Fibroblast of the conjunctiva (primary cell): ENCODE results near the gene GCNT1.
"Not testable (repeated sequence)": the region's sequence is repeated elsewhere in the genome, so short reads cannot be mapped to it uniquely, and the experiment has no call there.

Experiments used
- DNase-seq: peaks from one replicate; pipeline ENCODE4 v3.0.0-alpha.2; 2010; ENCODE audit warnings: low read depth

Gene GCNT1

GRCh38 chr9:76458903-76459693, at the start of gene GCNT1:
TSS of gene GCNT1 (plus strand) at chr9:76459182. CDS start at chr9:76502382, 43,200 bp downstream.
- peak; percentile 73 for DNase-seq

GRCh38 chr9:76412638-76413037, 46.3 kb upstream of the GCNT1 start:
- no peak for DNase-seq

- DNase-seq, result no peak
Measured at GRCh38 chr9:76413658-76414057, 45.3 kb upstream of the GCNT1 start.

GRCh38 chr9:76414661-76415060, 44.3 kb upstream of the GCNT1 start:
- DNase-seq, result no peak

DNA sequence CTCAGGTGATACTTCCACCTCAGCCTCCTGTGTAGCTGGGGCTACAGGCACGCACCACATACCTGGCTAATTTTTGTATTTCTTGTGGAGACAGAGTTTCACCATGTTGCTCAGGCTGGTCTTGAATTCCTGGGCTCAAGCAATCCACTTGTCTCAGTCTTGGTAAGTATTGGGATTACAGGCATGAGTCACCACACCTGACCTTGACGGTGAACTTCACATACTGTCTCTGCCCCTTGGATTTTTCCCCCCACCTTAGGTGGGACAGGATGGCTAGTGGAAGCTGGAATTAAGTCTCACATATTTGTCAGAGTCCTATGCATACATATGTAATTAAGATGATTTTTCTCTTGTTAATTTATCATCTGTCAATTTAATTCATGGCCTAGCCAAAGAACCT, 43.8 kb upstream of the GCNT1 start:
- DNase-seq, result no peak

GRCh38 chr9:76415731-76416130, 43.3 kb upstream of the GCNT1 start:
- DNase-seq, result no peak

GRCh38 chr9:76417394-76417793, 41.6 kb upstream of the GCNT1 start:
- no peak for DNase-seq

DNA sequence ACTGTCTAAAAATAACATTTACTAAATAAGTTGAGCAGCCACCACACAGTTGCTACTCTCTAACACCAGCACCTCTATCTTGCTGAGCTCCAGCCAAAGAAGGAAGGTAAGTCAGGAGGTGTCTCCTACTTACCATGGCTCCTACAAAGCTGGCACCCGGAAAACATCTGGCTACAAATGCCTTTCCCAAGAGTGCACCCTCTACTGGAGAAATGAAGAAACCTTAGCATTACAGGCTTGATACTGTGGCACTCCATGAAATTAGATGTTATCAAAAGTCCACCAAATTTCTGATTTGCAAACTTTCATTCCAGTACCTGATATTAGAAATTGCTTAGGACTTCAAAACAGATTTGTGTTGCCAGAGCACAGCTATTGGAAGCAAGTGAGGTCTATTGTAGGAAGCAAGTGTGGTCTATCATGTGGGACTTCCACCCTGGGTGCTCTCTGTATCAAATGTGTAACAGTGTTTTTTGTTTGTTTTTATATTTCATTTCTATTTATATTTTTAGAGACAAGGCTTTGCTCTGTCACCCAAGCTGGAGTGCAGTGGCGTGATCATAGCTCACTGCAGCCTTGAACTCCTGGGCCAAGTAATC, 39.1 kb upstream of the GCNT1 start:
- DNase-seq, result no peak

GRCh38 chr9:76423216-76424177, 35.5 kb upstream of the GCNT1 start:
- no peak for DNase-seq

GRCh38 chr9:76424491-76424890, 34.5 kb upstream of the GCNT1 start:
- DNase-seq, result no peak

- no peak for DNase-seq
Measured at GRCh38 chr9:76425677-76426453, 33.1 kb upstream of the GCNT1 start.

GRCh38 chr9:76426807-76427419, 32.1 kb upstream of the GCNT1 start:
- no peak for DNase-seq

GRCh38 chr9:76431601-76432000, 27.4 kb upstream of the GCNT1 start:
- DNase-seq, result no peak

GRCh38 chr9:76433406-76433805, 25.6 kb upstream of the GCNT1 start:
- DNase-seq, result no peak

- DNase-seq, result no peak
Measured at GRCh38 chr9:76433836-76434235, 25.1 kb upstream of the GCNT1 start.

DNA sequence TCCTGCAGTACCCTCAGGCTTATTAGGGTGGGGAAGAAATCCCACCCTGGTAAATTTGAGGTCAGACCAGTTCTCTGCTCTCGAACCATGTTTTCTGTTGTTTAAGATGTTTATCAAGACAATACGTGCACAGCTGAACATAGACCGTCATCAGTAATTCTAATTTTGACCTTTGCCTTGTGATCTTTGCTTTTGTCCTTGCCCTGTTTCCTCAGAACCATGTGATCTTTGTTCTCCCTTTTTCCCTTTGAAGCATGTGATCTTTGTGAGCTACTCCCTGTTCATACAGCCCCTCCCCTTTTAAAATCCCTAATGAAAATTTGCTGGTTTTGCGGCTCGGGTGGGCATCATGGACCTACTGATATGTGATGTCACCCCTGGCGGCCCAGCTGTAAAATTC, 24.1 kb upstream of the GCNT1 start:
- not testable (repeated sequence) for DNase-seq

DNA sequence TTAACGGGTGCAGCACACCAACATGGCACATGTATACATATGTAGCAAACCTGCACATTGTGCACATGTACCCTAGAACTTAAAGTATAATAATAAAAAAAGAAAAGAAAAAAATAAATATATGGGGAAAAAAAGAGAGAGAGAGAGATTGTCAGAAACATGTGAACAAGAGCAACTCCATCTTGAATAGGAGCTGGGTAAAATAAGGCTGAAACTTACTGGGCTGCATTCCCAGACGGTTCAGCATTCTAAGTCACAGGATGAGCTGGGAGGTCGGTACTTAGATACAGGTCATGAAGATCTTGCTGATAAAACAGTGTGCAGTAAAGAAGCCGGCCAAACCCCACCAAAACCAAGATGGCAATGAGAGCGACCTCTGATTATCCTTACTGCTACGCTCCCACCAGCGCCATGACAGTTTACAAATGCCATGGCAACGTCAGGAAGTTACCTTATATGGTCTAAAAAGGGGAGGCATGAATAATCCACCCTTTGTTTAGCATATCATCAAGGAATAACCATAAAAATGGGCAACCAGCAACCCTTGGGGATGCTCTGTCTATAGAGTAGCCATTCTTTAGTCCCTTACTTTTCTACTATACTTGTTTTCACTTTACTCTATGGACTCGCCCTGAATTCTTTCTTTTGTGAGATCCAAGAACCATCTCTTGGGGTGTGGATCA, 21.8 kb upstream of the GCNT1 start:
- DNase-seq, result not testable (repeated sequence)

DNA sequence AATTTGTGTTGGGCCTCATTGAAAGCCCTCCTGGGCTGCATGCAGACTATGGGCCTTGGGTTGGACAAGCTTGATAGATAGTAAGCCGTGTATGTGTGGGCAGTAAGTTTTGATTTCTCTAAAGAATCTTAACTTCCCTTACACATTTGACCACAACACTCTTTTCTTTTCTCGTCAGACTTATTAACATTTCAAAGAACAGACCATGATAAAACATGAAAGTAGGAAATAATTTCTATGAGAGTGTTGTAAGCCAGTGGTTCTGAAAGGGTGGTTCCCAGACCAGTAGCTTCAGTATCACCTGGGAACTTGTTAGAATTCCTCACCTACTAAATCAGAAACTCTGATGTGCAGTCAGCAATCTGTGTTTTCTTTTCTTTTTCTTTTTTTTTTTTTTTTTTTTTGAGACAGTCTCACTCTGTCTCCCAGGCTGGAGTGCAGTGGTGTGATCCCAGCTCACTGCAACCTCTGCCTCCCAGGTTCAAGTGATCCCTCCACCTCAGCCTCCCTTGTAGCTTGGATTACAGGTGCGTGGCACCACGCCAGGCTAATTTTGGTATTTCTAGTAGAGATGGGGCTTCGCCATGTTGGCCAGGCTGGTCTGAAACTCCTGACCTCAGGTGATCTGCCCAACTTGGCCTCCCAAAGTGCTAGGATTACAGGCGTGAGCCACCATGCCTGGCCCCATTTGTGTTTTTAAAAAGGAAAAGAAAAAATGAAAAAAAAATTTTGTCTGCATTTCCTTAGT, 20.0 kb upstream of the GCNT1 start:
- no peak for DNase-seq

DNA sequence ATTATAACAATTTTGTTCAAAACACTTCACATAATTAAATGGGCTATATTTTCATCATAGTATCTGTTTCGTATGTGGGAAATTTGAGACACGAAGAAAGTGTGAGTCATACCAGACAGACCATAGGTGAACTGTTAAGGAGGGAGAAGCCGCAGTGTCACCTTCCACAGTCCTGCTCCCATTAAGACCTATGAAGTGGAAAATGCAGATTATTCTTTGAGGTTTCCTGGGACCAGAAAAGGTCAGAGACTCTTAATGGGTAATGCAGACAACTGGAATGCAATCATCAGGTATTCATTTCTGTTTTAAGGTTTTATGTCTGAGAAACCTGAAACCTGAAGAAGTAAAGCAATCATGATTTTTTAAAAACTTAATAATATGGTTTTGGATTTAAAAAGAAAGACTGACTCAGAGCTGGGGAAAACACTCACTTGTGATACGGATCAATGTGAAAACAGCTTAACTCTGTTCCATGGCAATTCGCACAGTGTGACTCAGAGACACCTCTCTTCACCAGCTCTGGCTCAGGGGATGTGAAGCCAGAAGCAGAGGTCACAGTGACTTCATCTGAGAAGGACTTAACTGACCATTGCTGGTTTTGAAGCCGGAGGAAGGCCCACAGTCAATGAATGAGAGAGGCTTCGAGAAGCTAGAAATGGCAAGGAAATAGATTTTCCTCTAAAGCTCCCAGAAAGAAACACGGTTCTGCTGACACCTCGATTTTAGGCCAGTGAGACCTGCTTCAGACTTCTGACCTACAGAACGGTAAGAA, 17.2 kb upstream of the GCNT1 start:
- DNase-seq, result no peak
